PC-3 (cell line): ENCODE measurements around the gene SPC24. TPM values are rescaled to one million over a fixed set of nuclear protein-coding genes. Genes with fewer than 3 reads are reported as not detected.

Experiments
- ATAC-seq: fragments of 200-7000 bp; cut with Tn5 transposase; 2 replicates; pipeline ENCODE4 v1.9.1; 2020; ENCODE audit warnings: mild to moderate bottlenecking, moderate library complexity
- BruUV-seq: library from RNA; stranded (reverse); fragments of 400-500 nt; replicated peaks from 2 replicates; lab custom pipeline; 2021; lab: Mats Ljungman, UMichigan
- CTCF ChIA-PET: fragments of 300-600 bp; sonication (Branson Sonifier 250); formaldehyde crosslinking; loops from one replicate; lab custom pipeline; 2022; ENCODE audit warnings: antibody characterized with exemption; lab: Charles Lee
- POLR2A ChIA-PET: fragments of 300-600 bp; sonication (Branson Sonifier 250); formaldehyde crosslinking; loops from one replicate; lab custom pipeline; 2022; ENCODE audit warnings: antibody characterized with exemption; ENCODE audit not compliant: unreplicated experiment; lab: Charles Lee
- DNase-seq: peaks from one replicate; pipeline ENCODE4 v3.0.0-alpha.2; 2015
- H2AFZ ChIP-seq: fragments of 300-600 bp; sonication (generic); 2 replicates; pipeline ENCODE4 v1.6.0; 2016; ENCODE audit warnings: antibody characterized with exemption, low read length
- H3F3A ChIP-seq: fragments of 300-600 bp; sonication (generic); one replicate; pipeline ENCODE4 v1.6.0; 2017; ENCODE audit warnings: antibody characterized with exemption, low read length, control low read depth, mild to moderate bottlenecking; ENCODE audit not compliant: unreplicated experiment
- H3K27ac ChIP-seq: fragments of 300-600 bp; sonication (generic); 2 replicates; pipeline ENCODE4 v1.5.1; 2016; ENCODE audit warnings: mild to moderate bottlenecking, low read length
- H3K27me3 ChIP-seq: fragments of 300-600 bp; sonication (generic); 2 replicates; pipeline ENCODE4 v1.6.1; 2016; ENCODE audit warnings: low read length, mixed read lengths
- H3K36me3 ChIP-seq: fragments of 300-600 bp; sonication (generic); 2 replicates; pipeline ENCODE4 v1.6.1; 2016; ENCODE audit warnings: low read depth, mixed run types, low read length, mixed read lengths
- H3K4me1 ChIP-seq: fragments of 300-600 bp; sonication (generic); 2 replicates; pipeline ENCODE4 v1.5.1; 2016; ENCODE audit warnings: low read length; ENCODE audit not compliant: insufficient read depth
- H3K4me2 ChIP-seq: fragments of 300-600 bp; sonication (generic); 2 replicates; pipeline ENCODE4 v1.6.0; 2016; ENCODE audit warnings: low read length
- H3K4me3 ChIP-seq: fragments of 300-600 bp; sonication (generic); 2 replicates; pipeline ENCODE4 v1.5.1; 2016; ENCODE audit warnings: mild to moderate bottlenecking, low read length, mixed read lengths
- H3K79me2 ChIP-seq: fragments of 300-600 bp; sonication (generic); 2 replicates; pipeline ENCODE4 v1.6.1; 2017; ENCODE audit warnings: low read length, mixed read lengths
- H3K9ac ChIP-seq: fragments of 300-600 bp; sonication (generic); 2 replicates; pipeline ENCODE4 v1.6.0; 2016; ENCODE audit warnings: mild to moderate bottlenecking, low read length
- H3K9me2 ChIP-seq: fragments of 300-600 bp; sonication (generic); replicated peaks from 2 replicates; pipeline ENCODE4 v1.6.1; 2016; ENCODE audit warnings: mixed run types, low read length, mixed read lengths
- H3K9me3 ChIP-seq: fragments of 300-600 bp; sonication (generic); 2 replicates; pipeline ENCODE4 v1.6.1; 2016; ENCODE audit warnings: low read length, mixed read lengths
- H4K20me1 ChIP-seq: fragments of 300-600 bp; sonication (generic); 2 replicates; pipeline ENCODE4 v1.6.1; 2016; ENCODE audit warnings: low read length, mixed read lengths
- EZH2 ChIP-seq: fragments of 300-600 bp; sonication (generic); IDR thresholded peaks from one replicate; pipeline ENCODE4 v1.6.1; 2017; ENCODE audit warnings: antibody characterized with exemption, mild to moderate bottlenecking, low read length; ENCODE audit not compliant: unreplicated experiment
- EZH2phosphoT487 ChIP-seq: fragments of 300-600 bp; sonication (generic); IDR thresholded peaks from 2 replicates; pipeline ENCODE4 v1.6.1; 2018; ENCODE audit warnings: mild to moderate bottlenecking, antibody characterized with exemption, low read length, borderline replicate concordance
- intact Hi-C: fragments of 100-400 bp; cut with micrococcal nuclease; formaldehyde crosslinking; loops from 2 replicates; pipeline ENCODE4 v1.9.0; 2023
- total RNA-seq: library from RNA; depleted of rRNA; stranded (reverse); fragments of >200 nt; gene quantifications from 2 replicates; pipeline ENCODE4 v1.2.3, GENCODE V29; 2014
- TF ChIP-seq, protein P1 (sequence below): fragments of 300-600 bp; sonication (generic); conservative IDR thresholded peaks from 2 replicates; pipeline ENCODE4 v1.5.1; 2017; ENCODE audit warnings: antibody characterized with exemption, low read depth, mild to moderate bottlenecking, low read length

The SPC24 gene
- total RNA-seq, 1 experiment from 2014 or later, result 142 TPM

DNA sequence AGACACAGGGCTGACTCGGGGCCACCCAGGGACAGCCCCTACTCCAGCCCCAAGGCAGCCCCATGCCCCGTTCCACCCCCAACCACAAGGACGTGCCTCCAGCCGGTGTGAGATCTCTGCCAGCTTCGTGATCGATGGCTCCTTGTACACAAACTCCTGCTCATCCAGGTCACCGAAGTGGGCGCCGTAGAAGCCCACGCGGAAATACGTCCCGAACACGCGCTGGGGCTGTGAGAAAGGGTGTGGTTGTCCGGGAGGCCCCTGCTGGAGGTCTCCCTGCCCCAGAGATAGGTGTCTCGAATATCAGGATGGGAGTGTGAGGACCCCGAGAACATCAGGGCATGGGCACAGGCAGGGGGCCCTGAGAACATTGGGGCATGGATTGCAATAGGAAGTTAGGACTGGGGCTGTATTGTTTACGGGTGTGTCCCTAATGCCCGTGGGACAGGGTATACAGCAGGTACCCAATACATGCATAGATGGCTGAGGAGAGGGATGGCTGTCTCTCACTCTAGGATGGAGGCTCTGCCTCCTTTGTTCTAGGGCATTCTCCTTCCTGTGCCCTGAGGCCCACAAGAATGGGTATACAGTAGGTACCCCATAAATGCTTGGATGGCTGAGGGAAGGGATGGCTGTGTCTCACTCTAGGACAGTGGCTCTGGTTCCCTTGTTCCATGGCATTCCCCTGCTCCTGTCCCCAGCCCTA lies 47.1 kb upstream of the SPC24 start:
- ATAC-seq (no peak), DNase-seq (no peak)
- H3K9me2 ChIP-seq, result no peaks in the 10 kb centered on the region
- no peaks in the 10 kb centered on the region for H3F3A ChIP-seq
- no peak overlapping the region for H3K27ac ChIP-seq
- no peaks in the 10 kb centered on the region for H3K9me3 ChIP-seq
- no peaks in the 10 kb centered on the region for H3K36me3 ChIP-seq
- no peak overlapping the region for H3K4me2 ChIP-seq
- no peak for TF ChIP-seq EZH2phosphoT487
- TF ChIP-seq, protein P1, sequence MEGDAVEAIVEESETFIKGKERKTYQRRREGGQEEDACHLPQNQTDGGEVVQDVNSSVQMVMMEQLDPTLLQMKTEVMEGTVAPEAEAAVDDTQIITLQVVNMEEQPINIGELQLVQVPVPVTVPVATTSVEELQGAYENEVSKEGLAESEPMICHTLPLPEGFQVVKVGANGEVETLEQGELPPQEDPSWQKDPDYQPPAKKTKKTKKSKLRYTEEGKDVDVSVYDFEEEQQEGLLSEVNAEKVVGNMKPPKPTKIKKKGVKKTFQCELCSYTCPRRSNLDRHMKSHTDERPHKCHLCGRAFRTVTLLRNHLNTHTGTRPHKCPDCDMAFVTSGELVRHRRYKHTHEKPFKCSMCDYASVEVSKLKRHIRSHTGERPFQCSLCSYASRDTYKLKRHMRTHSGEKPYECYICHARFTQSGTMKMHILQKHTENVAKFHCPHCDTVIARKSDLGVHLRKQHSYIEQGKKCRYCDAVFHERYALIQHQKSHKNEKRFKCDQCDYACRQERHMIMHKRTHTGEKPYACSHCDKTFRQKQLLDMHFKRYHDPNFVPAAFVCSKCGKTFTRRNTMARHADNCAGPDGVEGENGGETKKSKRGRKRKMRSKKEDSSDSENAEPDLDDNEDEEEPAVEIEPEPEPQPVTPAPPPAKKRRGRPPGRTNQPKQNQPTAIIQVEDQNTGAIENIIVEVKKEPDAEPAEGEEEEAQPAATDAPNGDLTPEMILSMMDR, result no peak
- no peak for TF ChIP-seq EZH2
- H3K4me1 ChIP-seq, result peaks cover 17% of the 10 kb centered on the region
- intact Hi-C loops, result loop anchor here (1.0 to 5.0 kb wide), 2 partner anchors 64 to 165 kb away; no protein-coding TSS in a partner anchor
- POLR2A ChIA-PET, result interaction anchor here (0.5 kb wide), 1 partner anchor 76 kb away, joined by 4 read pairs; no protein-coding TSS in a partner anchor
- no peak overlapping the region for H3K9ac ChIP-seq
- H3K4me3 ChIP-seq, result no peak overlapping the region
- no peak overlapping the region for H2AFZ ChIP-seq
- CTCF ChIA-PET, result interaction anchor here (0.6 to 1.6 kb wide), 3 partner anchors 15 to 64 kb away, joined by 3 to 15 read pairs (median 5); no protein-coding TSS in a partner anchor
- BruUV-seq, result TSS peak; percentile 22
- no peaks in the 10 kb centered on the region for H3K27me3 ChIP-seq
- no peaks in the 10 kb centered on the region for H3K79me2 ChIP-seq
- no peaks in the 10 kb centered on the region for H4K20me1 ChIP-seq

- no peaks in the 10 kb centered on the region for H3K27me3 ChIP-seq
- ChIA-PET CTCF (no interaction called here), POLR2A (interaction anchor here (0.5 kb wide), 1 partner anchor 76 kb away, joined by 4 read pairs; no protein-coding TSS in a partner anchor)
- no peak overlapping the region for H3K4me2 ChIP-seq
- no peaks in the 10 kb centered on the region for H3F3A ChIP-seq
- no peaks in the 10 kb centered on the region for H3K36me3 ChIP-seq
- H3K79me2 ChIP-seq, result peaks cover 5% of the 10 kb centered on the region
- TF ChIP-seq, protein P1, result no peak
- TF ChIP-seq EZH2phosphoT487, result no peak
- no peak for TF ChIP-seq EZH2
- ATAC-seq, result no peak
- intact Hi-C loops, result loop anchor here (5.0 kb wide), 1 partner anchor 164 kb away; no protein-coding TSS in a partner anchor
- no peaks in the 10 kb centered on the region for H3K9me3 ChIP-seq
- H3K4me1 ChIP-seq, result peaks cover 17% of the 10 kb centered on the region
- H4K20me1 ChIP-seq, result no peaks in the 10 kb centered on the region
- H3K9ac ChIP-seq, result no peak overlapping the region
- BruUV-seq, result no TSS peak
- H2AFZ ChIP-seq, result no peak overlapping the region
- no peaks in the 10 kb centered on the region for H3K9me2 ChIP-seq
- no peak for DNase-seq
- no peak overlapping the region for H3K4me3 ChIP-seq
- no peak overlapping the region for H3K27ac ChIP-seq
Observed at GRCh38 chr19:11201791-11202190, 46.2 kb upstream of the SPC24 start.

DNA sequence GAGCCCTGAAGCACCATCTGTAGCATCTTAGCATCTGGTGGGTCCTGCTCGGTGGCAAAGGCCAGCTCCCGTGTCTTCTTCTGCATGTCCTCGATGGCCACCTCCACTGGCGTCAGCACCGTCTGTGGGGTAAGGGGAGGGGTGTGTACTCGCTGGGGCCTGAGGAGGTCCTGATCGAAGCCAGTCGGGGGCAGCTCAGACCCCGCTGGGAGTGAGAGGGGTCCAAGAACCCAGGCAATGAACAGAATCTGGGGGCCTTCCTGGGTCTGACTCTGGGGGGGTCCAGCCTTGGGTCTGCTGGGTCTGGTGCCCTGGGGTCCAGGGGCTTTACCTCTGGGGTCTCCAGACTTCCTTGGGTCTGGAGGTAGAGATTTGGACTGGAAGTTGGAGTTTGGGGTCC lies 45.3 kb upstream of the SPC24 start:
- H3K36me3 ChIP-seq, result no peaks in the 10 kb centered on the region
- DNase-seq, result no peak
- no TSS peak for BruUV-seq
- H3K4me2 ChIP-seq, result no peak overlapping the region
- TF ChIP-seq EZH2phosphoT487 (no peak), EZH2 (no peak)
- TF ChIP-seq, protein P1, result no peak
- ChIA-PET CTCF (no interaction called here), POLR2A (no interaction called here)
- no peaks in the 10 kb centered on the region for H3K9me2 ChIP-seq
- H2AFZ ChIP-seq, result no peak overlapping the region
- no peaks in the 10 kb centered on the region for H3K9me3 ChIP-seq
- peaks cover 13% of the 10 kb centered on the region for H3K79me2 ChIP-seq
- no peaks in the 10 kb centered on the region for H3F3A ChIP-seq
- ATAC-seq, result no peak
- peaks cover 23% of the 10 kb centered on the region for H3K4me1 ChIP-seq
- H3K27me3 ChIP-seq, result no peaks in the 10 kb centered on the region
- no peaks in the 10 kb centered on the region for H4K20me1 ChIP-seq
- no peak overlapping the region for H3K27ac ChIP-seq
- no peak overlapping the region for H3K9ac ChIP-seq
- intact Hi-C loops, result loop anchor here (5.0 kb wide), 1 partner anchor 164 kb away; no protein-coding TSS in a partner anchor
- no peak overlapping the region for H3K4me3 ChIP-seq
